Loucy (cell line): ENCODE results near the gene ZNF496.

Experiments
- H2AFZ ChIP-seq: fragments of 200-600 bp; sonication (generic); 2 replicates; pipeline ENCODE4 v1.6.0; 2016; ENCODE audit warnings: antibody characterized with exemption, mild to moderate bottlenecking, low read length, moderate library complexity
- H3F3A ChIP-seq: fragments of 200-600 bp; 2 replicates; pipeline ENCODE4 v1.6.0; 2016; ENCODE audit warnings: antibody characterized with exemption, low read depth, mild to moderate bottlenecking
- H3K27me3 ChIP-seq: fragments of 200-600 bp; sonication (generic); 2 replicates; pipeline ENCODE4 v1.6.1; 2014; ENCODE audit warnings: low read length, mild to moderate bottlenecking; ENCODE audit not compliant: insufficient read depth, poor library complexity, severe bottlenecking
- H3K36me3 ChIP-seq: fragments of 200-600 bp; sonication (generic); 2 replicates; pipeline ENCODE4 v1.6.1; 2016; ENCODE audit warnings: low read length; ENCODE audit not compliant: insufficient read depth
- H3K4me1 ChIP-seq: fragments of 200-600 bp; sonication (generic); 2 replicates; pipeline ENCODE4 v1.5.1; 2014; ENCODE audit warnings: low read length, mild to moderate bottlenecking; ENCODE audit not compliant: insufficient read depth, poor library complexity, severe bottlenecking
- H3K4me2 ChIP-seq: fragments of 200-600 bp; sonication (generic); 2 replicates; pipeline ENCODE4 v1.6.0; 2014; ENCODE audit warnings: antibody characterized with exemption, low read length, low read depth, mild to moderate bottlenecking; ENCODE audit not compliant: poor library complexity, severe bottlenecking
- H3K4me3 ChIP-seq: fragments of 200-600 bp; sonication (generic); 2 replicates; pipeline ENCODE4 v1.5.1; 2014; ENCODE audit warnings: low read length, mild to moderate bottlenecking, mixed read lengths; ENCODE audit not compliant: poor library complexity, severe bottlenecking
- H3K79me2 ChIP-seq: fragments of 200-600 bp; sonication (generic); 2 replicates; pipeline ENCODE4 v1.6.1; 2014; ENCODE audit warnings: low read length; ENCODE audit not compliant: insufficient read depth
- H3K9ac ChIP-seq: fragments of 200-600 bp; sonication (generic); 2 replicates; pipeline ENCODE4 v1.6.0; 2014; ENCODE audit warnings: mild to moderate bottlenecking, low read depth, low read length, moderate library complexity; ENCODE audit not compliant: poor library complexity, severe bottlenecking
- H3K9me2 ChIP-seq: fragments of 200-600 bp; sonication (generic); replicated peaks from 2 replicates; pipeline ENCODE4 v1.6.1; 2016; ENCODE audit warnings: low read depth, low read length, mixed read lengths
- H3K9me3 ChIP-seq: fragments of 200-600 bp; sonication (generic); 2 replicates; pipeline ENCODE4 v1.6.1; 2014; ENCODE audit warnings: mild to moderate bottlenecking, antibody characterized with exemption, low read length, low read depth; ENCODE audit not compliant: insufficient read depth
- H4K20me1 ChIP-seq: fragments of 200-600 bp; sonication (generic); 2 replicates; pipeline ENCODE4 v1.6.0; 2014; ENCODE audit warnings: antibody characterized with exemption, low read length, mild to moderate bottlenecking; ENCODE audit not compliant: insufficient read depth, poor library complexity, severe bottlenecking
- EZH2phosphoT487 ChIP-seq: fragments of 200-600 bp; IDR thresholded peaks from 2 replicates; pipeline ENCODE4 v1.6.1; 2018; ENCODE audit warnings: antibody characterized with exemption, mild to moderate bottlenecking, moderate library complexity, borderline replicate concordance
- TF ChIP-seq, protein P1 (sequence below): fragments of 200-600 bp; sonication (generic); conservative IDR thresholded peaks from 2 replicates; pipeline ENCODE4 v1.5.1; 2014; ENCODE audit warnings: mild to moderate bottlenecking, antibody characterized with exemption, low read length

Gene ZNF496

DNA sequence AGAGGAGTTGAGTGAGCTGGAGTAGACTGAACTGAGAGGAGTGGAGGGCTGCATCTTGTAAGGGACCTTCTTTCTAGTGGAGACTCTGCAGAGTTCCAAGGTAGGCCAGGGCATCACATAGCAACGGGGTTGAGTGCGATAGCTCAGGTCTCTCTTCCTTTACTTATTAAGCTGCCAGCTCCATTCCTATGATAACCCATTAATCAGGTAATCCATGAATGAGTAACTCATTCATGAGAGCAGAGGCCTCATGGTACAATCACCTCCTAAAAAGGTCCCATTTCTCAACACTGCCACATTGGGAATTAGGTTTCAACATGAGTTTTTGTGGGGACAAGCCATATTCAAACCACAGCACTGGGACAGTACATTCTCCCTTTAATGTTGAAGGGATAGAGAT lies 54.5 kb downstream of the ZNF496 start:
- H3K9me2 ChIP-seq, result no peaks in the 10 kb centered on the region
- H4K20me1 ChIP-seq, result no peaks in the 10 kb centered on the region
- TF ChIP-seq, protein P1, sequence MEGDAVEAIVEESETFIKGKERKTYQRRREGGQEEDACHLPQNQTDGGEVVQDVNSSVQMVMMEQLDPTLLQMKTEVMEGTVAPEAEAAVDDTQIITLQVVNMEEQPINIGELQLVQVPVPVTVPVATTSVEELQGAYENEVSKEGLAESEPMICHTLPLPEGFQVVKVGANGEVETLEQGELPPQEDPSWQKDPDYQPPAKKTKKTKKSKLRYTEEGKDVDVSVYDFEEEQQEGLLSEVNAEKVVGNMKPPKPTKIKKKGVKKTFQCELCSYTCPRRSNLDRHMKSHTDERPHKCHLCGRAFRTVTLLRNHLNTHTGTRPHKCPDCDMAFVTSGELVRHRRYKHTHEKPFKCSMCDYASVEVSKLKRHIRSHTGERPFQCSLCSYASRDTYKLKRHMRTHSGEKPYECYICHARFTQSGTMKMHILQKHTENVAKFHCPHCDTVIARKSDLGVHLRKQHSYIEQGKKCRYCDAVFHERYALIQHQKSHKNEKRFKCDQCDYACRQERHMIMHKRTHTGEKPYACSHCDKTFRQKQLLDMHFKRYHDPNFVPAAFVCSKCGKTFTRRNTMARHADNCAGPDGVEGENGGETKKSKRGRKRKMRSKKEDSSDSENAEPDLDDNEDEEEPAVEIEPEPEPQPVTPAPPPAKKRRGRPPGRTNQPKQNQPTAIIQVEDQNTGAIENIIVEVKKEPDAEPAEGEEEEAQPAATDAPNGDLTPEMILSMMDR, result no peak
- TF ChIP-seq EZH2phosphoT487, result no peak
- H2AFZ ChIP-seq, result no peak overlapping the region
- no peak overlapping the region for H3K4me2 ChIP-seq
- no peaks in the 10 kb centered on the region for H3K4me1 ChIP-seq
- no peaks in the 10 kb centered on the region for H3K27me3 ChIP-seq
- no peaks in the 10 kb centered on the region for H3K79me2 ChIP-seq
- H3F3A ChIP-seq, result no peaks in the 10 kb centered on the region
- H3K9ac ChIP-seq, result no peak overlapping the region
- H3K36me3 ChIP-seq, result no peaks in the 10 kb centered on the region
- no peak overlapping the region for H3K4me3 ChIP-seq
- no peaks in the 10 kb centered on the region for H3K9me3 ChIP-seq

DNA sequence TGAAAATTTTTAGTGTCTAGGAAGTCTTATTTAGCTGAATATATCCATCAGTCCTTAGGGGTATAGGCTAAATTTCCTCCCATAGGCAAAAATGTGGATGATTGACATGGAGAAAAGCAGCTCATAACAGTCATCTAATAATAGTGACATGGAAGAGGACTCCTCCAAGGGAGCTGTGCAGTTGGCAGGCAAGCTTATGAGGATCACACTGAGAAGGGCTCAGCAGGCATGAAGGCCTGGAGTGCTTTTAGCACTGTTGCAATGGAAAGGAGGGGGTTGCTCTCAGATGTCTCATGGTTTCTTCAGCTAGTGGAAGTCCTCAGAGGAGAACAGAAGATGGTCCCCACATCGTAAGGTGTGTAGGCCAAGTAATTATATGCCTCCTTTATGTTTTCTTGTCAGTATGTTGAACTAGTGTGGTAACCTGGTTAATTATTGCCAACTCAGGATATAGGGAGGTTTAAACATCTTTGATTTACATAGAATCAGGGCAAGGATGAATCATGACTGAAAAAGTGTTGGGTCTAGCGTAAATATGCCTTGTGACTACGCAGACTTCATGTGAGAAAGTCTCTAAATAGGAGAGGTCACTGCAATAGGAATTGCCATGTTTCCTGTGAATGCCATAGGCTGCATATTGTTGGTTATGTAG lies 56.9 kb downstream of the ZNF496 start:
- H3K4me3 ChIP-seq, result no peak overlapping the region
- no peaks in the 10 kb centered on the region for H3K4me1 ChIP-seq
- no peaks in the 10 kb centered on the region; the same call in 1 of the 2 replicates for H3K9me3 ChIP-seq
- no peaks in the 10 kb centered on the region for H3F3A ChIP-seq
- H3K9me2 ChIP-seq, result no peaks in the 10 kb centered on the region
- H3K79me2 ChIP-seq, result no peaks in the 10 kb centered on the region
- H3K9ac ChIP-seq, result no peak overlapping the region
- H4K20me1 ChIP-seq, result no peaks in the 10 kb centered on the region
- TF ChIP-seq EZH2phosphoT487, result no peak
- TF ChIP-seq, protein P1, result no peak
- H3K36me3 ChIP-seq, result no peaks in the 10 kb centered on the region
- H3K27me3 ChIP-seq, result no peaks in the 10 kb centered on the region
- no peak overlapping the region for H2AFZ ChIP-seq
- H3K4me2 ChIP-seq, result no peak overlapping the region

GRCh38 chr1:247273013-247273412 lies 58.7 kb downstream of the ZNF496 start:
- TF ChIP-seq, protein P1, result no peak
- TF ChIP-seq EZH2phosphoT487, result no peak

More at GRCh38 chr1:247273013-247273412, 58.7 kb downstream of the ZNF496 start:
- no peaks in the 10 kb centered on the region for H3K4me1 ChIP-seq
- no peak overlapping the region for H2AFZ ChIP-seq
- H4K20me1 ChIP-seq, result no peaks in the 10 kb centered on the region
- H3K27me3 ChIP-seq, result no peaks in the 10 kb centered on the region
- no peaks in the 10 kb centered on the region for H3K9me2 ChIP-seq
- H3K9ac ChIP-seq, result no peak overlapping the region
- H3K36me3 ChIP-seq, result no peaks in the 10 kb centered on the region
- no peaks in the 10 kb centered on the region; the same call in 1 of the 2 replicates for H3K9me3 ChIP-seq
- no peaks in the 10 kb centered on the region for H3K79me2 ChIP-seq
- no peaks in the 10 kb centered on the region for H3F3A ChIP-seq
- no peak overlapping the region for H3K4me2 ChIP-seq
- no peak overlapping the region for H3K4me3 ChIP-seq
